Naive B cell (primary cell): ENCODE data around the gene TBL1XR1. TPM values are rescaled to one million over a fixed set of nuclear protein-coding genes. Genes with fewer than 3 reads are reported as not detected.
A peak's percentile ranks its signal among the peaks of the same experiment; 100 is the strongest.
"Not testable (repeated sequence)": the region's sequence is repeated elsewhere in the genome, so short reads cannot be mapped to it uniquely, and the experiment has no call there.

Experiments
- ATAC-seq, 2 donors: fragments of 150-1000 bp; cut with Tn5 transposase; 2 replicates each; pipeline ENCODE4 v1.10.0; 2021; ENCODE audit warnings: low read depth in 2 of 2, mild to moderate bottlenecking in 2 of 2, moderate library complexity in 2 of 2
- DNase-seq: peaks from one replicate; pipeline ENCODE4 v3.0.0; 2022
- H3K27ac Mint-ChIP-seq, 6 donors: one replicate each; pipeline ENCODE4 v1.8.0; 2020 to 2022; ENCODE audit warnings: mild to moderate bottlenecking in 6 of 6, mixed read lengths in 6 of 6, moderate library complexity in 5 of 6, inconsistent platforms in 2 of 6
- H3K27me3 Mint-ChIP-seq, 3 donors: one replicate each; pipeline ENCODE4 v1.8.0; 2021 to 2022; ENCODE audit warnings: mixed read lengths in 3 of 3, mild to moderate bottlenecking in 1 of 3
- H3K36me3 Mint-ChIP-seq, 2 donors: one replicate each; pipeline ENCODE4 v1.8.0; 2020 to 2022; ENCODE audit warnings: mixed read lengths in 2 of 2, inconsistent platforms in 1 of 2, mild to moderate bottlenecking in 1 of 2
- H3K4me1 Mint-ChIP-seq, 3 donors: one replicate each; pipeline ENCODE4 v1.8.0; 2020 to 2022; ENCODE audit warnings: mixed read lengths in 3 of 3, inconsistent platforms in 1 of 3, mild to moderate bottlenecking in 1 of 3, moderate library complexity in 1 of 3
- H3K4me3 Mint-ChIP-seq, 8 donors: one replicate each; pipeline ENCODE4 v1.8.0; 2020 to 2022; ENCODE audit warnings: mild to moderate bottlenecking in 8 of 8, mixed read lengths in 8 of 8, moderate library complexity in 8 of 8, inconsistent platforms in 2 of 8
- H3K9me3 Mint-ChIP-seq, 7 donors: one replicate each; pipeline ENCODE4 v1.8.0; 2020 to 2022; ENCODE audit warnings: mixed read lengths in 7 of 7, mild to moderate bottlenecking in 5 of 7, inconsistent platforms in 2 of 7, moderate library complexity in 1 of 7
- polyA plus RNA-seq, 6 donors: library from polyadenylated mRNA; unstranded; fragments of 300-500 nt; fragmentation: Illumina TruSeq; gene quantifications; one replicate each; pipeline ENCODE4 v1.2.3, GENCODE V29; 2021; ENCODE audit warnings: low read depth in 6 of 6

TBL1XR1 gene
- polyA plus RNA-seq, 6 donors from 2014 or later: 18.4 to 48.3 (median 33.2) TPM

DNA sequence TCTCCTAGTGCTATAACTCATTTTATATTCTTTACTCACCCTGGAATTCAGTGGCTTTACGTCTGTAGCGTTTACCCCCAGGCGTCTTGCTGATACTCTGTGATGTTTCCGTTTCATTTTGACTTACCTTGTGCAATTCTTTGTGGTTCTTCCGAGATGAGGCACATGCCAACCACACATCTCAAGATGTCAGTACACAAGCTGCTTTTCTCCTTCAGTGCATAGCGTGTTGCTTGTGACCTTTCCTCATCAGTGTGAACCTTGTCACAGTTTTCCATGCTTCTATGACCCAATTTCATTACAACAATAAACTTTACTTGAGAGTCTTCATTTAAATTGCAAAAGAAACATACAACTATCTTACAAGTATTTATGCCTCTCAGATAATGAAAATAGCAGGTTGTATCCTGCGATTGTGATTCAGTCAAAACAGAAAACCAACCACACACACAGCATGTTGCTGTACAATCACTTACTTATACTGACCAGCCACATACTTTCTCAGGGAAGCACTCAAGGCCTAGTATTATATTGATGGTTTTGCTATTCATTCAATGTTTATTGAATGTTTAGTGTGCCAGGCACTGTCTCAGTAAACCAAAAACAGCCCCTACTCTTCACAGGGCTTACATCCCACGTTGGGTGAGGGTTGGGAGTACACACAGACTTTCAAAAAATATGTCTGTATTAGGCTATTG lies 4.6 kb upstream of the TBL1XR1 start:
- Mint-ChIP-seq H3K4me3 (peak overlapping the region in 3 of 8 donors; percentile 1 to 44 (median 13)), H3K9me3 (peaks cover 0 to 7% (median 0%) of the 10 kb centered on the region in 7 donors), H3K27me3 (no peaks in the 10 kb centered on the region), H3K27ac (peak overlapping the region in 2 of 6 donors; percentile 81 to 91), H3K36me3 (no peaks in the 10 kb centered on the region), H3K4me1 (peaks cover 18 to 36% (median 21%) of the 10 kb centered on the region in 3 donors)
- DNase-seq (no peak), ATAC-seq (no peak)

GRCh38 chr3:177199206-177199760 lies 2.0 kb upstream of the TBL1XR1 start:
- Mint-ChIP-seq H3K27me3 (peaks cover 0 to 4% (median 0%) of the 10 kb centered on the region in 3 donors), H3K4me1 (peaks cover 29 to 47% (median 40%) of the 10 kb centered on the region in 3 donors), H3K4me3 (peak overlapping the region in 6 of 8 donors; percentile 4 to 64 (median 36)), H3K27ac (peak overlapping the region; percentile 0 to 97 (median 51)), H3K36me3 (no peaks in the 10 kb centered on the region), H3K9me3 (peaks cover 0 to 7% (median 0%) of the 10 kb centered on the region in 7 donors)
- ATAC-seq (no peak), DNase-seq (no peak)

DNA sequence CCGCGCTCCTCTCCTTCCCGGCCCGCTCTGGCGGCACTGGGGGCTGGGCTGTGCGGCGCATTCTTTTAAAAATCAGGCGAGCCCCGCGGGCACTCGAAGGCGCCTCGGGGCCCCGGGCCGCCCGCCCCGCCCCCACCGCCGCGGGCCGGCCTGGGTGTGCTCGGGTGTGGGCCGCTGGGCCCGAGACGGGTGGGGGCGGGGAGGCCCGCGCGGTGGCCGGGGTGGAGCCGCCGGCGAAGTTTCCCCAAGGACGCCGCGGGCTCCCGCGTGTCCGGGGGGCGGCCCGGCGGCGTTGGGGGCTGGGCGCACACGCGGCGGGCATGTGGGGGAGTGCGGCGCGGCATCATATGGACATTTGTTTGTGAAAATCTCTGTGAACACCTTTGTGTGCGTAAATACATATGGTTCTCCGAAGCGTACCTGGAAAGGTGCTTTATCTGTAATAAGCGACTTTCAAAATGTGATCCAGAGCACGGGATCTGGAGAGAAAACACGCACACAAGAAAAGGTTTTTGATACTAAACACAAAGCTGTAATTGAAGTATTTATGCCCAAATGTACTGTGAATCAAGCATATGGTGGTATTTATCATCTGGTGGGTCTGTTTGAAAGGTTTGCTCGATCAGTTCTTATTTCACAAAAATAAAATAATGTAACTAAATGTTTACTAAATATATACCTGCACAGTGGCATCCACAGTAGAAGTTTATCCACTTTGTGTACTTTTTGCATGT lies 612 bp upstream of the TBL1XR1 start:
- H3K9me3 Mint-ChIP-seq: peaks cover 0 to 4% (median 0%) of the 10 kb centered on the region in 7 donors
- DNase-seq (no peak), ATAC-seq (peak; percentile 48 to 51)
- H3K27ac Mint-ChIP-seq: peak overlapping the region; percentile 2 to 97 (median 48)
- no peaks in the 10 kb centered on the region for H3K36me3 Mint-ChIP-seq
- H3K4me3 Mint-ChIP-seq: peak overlapping the region; percentile 58 to 99 (median 79)
- H3K4me1 Mint-ChIP-seq: peaks cover 39 to 59% (median 52%) of the 10 kb centered on the region in 3 donors
- H3K27me3 Mint-ChIP-seq: peaks cover 0 to 4% (median 0%) of the 10 kb centered on the region in 3 donors

DNA sequence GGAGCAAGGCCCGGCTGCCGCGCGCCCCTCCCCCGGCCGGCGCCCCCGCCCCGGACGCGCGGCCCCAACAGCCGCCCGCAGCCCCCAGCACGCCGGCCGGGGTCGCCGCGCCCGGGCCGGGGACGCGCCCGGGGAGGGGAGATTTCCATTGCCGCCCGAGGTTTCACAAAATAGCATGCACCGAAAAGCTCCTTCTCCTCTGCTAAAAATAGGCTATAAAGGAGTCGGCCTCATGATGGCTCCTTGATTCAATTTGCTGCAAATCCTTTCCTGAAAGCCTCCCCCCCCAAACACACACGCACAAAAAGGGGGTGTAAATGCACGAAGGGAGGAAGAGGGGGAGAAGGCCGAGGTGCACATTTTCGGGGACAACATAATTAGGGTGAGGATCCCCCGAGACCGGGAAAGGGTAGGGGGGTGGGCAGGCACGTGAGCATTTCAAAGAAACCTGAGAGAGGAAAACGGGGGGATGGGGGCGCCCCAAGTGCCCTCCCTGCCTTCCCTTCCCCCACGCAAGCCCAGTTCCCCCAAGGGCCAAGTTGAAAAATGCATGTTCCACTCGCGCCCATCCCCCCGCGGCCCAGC lies 734 bp downstream of the TBL1XR1 start:
- Mint-ChIP-seq H3K36me3 (no peaks in the 10 kb centered on the region), H3K4me3 (peak overlapping the region; percentile 92 to 99 (median 98)), H3K27me3 (peaks cover 0 to 4% (median 0%) of the 10 kb centered on the region in 3 donors), H3K27ac (peak overlapping the region; percentile 97 to 98 (median 98)), H3K4me1 (peaks cover 42 to 65% (median 62%) of the 10 kb centered on the region in 3 donors), H3K9me3 (no peaks in the 10 kb centered on the region)
- DNase-seq: peak; percentile 51
- peak in 1 of 2 donors; percentile 5 for ATAC-seq

DNA sequence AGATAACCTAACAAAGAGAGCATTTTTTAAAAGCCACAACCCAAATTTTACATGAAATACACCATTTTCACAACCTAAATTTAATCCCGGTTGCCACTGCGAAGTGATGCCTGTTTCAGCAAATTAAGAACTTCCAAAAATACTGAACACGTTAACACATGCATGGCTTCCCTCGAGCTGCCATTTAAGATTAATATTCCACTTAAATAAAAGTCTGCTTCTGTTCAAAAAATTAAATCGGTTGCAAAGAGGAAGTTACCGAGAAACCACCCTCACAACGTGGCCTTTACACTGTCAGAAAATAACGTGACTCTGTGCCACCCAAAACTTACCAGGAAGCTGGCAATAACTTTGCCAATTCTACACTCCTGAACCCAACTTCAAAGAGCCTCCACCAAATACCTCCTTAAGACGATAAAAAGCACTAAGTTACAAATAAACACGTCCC lies 1.2 kb downstream of the TBL1XR1 start:
- Mint-ChIP-seq H3K9me3 (no peaks in the 10 kb centered on the region), H3K27ac (peak overlapping the region; percentile 95 to 98 (median 97)), H3K4me3 (peak overlapping the region; percentile 92 to 99 (median 98)), H3K4me1 (peaks cover 46 to 69% (median 67%) of the 10 kb centered on the region in 3 donors), H3K27me3 (peaks cover 0 to 4% (median 0%) of the 10 kb centered on the region in 3 donors), H3K36me3 (no peaks in the 10 kb centered on the region)
- peak; percentile 35 for ATAC-seq
- peak; percentile 67 for DNase-seq

- ATAC-seq (no peak), DNase-seq (no peak)
- H3K4me3 Mint-ChIP-seq: peak overlapping the region; percentile 92 to 99 (median 98)
- no peaks in the 10 kb centered on the region for H3K36me3 Mint-ChIP-seq
- H3K4me1 Mint-ChIP-seq: peaks cover 51 to 73% (median 70%) of the 10 kb centered on the region in 3 donors
- H3K27me3 Mint-ChIP-seq: peaks cover 0 to 4% (median 0%) of the 10 kb centered on the region in 3 donors
- H3K27ac Mint-ChIP-seq: peak overlapping the region; percentile 81 to 98 (median 96)
- H3K9me3 Mint-ChIP-seq: no peaks in the 10 kb centered on the region
These were observed 1.9 kb downstream of the TBL1XR1 start for GRCh38 chr3:177195242-177195991.

GRCh38 chr3:177194299-177194698 lies 3.0 kb downstream of the TBL1XR1 start:
- ATAC-seq (no peak), DNase-seq (no peak)
- peak overlapping the region in 4 of 6 donors; percentile 21 to 97 (median 55) for H3K27ac Mint-ChIP-seq
- H3K9me3 Mint-ChIP-seq: no peaks in the 10 kb centered on the region
- peak overlapping the region in 7 of 8 donors; percentile 92 to 99 (median 98) for H3K4me3 Mint-ChIP-seq
- H3K4me1 Mint-ChIP-seq: peaks cover 47 to 75% (median 64%) of the 10 kb centered on the region in 3 donors
- peaks cover 0 to 4% (median 0%) of the 10 kb centered on the region in 3 donors for H3K27me3 Mint-ChIP-seq
- no peaks in the 10 kb centered on the region for H3K36me3 Mint-ChIP-seq

GRCh38 chr3:177193688-177194268 lies 3.5 kb downstream of the TBL1XR1 start:
- ATAC-seq (no peak), DNase-seq (no peak)
- Mint-ChIP-seq H3K9me3 (no peaks in the 10 kb centered on the region), H3K27me3 (peaks cover 0 to 4% (median 0%) of the 10 kb centered on the region in 3 donors), H3K4me1 (peaks cover 44 to 72% (median 64%) of the 10 kb centered on the region in 3 donors), H3K4me3 (peak overlapping the region; percentile 30 to 99 (median 84)), H3K27ac (peak overlapping the region in 2 of 6 donors; percentile 38 to 97), H3K36me3 (no peaks in the 10 kb centered on the region)

- H3K36me3 Mint-ChIP-seq, H3K9me3 Mint-ChIP-seq, DNase-seq, H3K27me3 Mint-ChIP-seq, ATAC-seq: not testable (repeated sequence)
- H3K27ac Mint-ChIP-seq: peak overlapping the region in 3 of 6 donors; percentile 26 to 97 (median 38)
- H3K4me1 Mint-ChIP-seq: peaks cover 44 to 67% (median 65%) of the 10 kb centered on the region in 3 donors
- H3K4me3 Mint-ChIP-seq: peak overlapping the region in 3 of 8 donors; percentile 4 to 99 (median 97)
These were observed 4.0 kb downstream of the TBL1XR1 start for GRCh38 chr3:177193275-177193674.

DNA sequence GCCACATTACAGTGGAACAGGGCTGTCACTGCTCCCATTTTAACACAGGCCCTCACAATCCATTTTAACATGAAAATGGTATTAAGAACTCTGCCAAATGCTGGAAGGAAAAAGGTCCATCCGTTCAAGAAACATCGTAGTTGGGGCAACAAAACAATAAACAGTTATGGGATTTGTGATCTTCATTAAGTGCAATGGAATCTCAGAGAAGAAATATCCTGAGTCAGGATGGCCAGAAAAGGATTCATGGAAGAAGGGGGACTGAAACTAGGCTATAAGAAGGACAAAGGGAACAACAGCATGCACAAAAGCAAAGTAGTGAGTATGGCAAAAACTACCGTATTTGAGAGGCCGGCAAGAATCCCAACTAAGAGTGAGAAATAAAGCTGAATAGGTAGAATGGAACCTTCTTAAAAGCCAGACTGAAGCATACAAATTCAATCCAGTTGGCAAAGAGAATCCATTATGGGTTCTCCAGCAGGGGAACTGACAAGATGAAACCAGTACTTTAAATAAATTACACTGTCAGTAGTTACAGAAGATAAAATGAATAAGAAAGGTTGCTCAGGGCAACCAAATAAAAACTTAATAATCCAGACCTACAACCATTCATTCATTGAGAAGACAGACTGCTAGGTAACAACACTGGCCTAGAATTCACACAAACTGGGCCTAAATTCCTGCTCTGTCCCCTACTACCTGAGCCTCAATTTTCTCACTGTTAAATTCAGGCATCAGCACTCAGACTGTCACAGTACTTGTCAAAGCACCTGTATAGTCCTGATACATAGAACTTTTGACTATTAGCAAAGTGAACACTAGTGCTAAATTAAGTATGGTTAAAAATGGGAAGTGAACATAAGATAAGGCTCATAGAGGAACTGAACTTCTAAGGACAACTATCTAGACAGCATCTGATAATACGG lies 6.3 kb downstream of the TBL1XR1 start:
- Mint-ChIP-seq H3K36me3 (no peaks in the 10 kb centered on the region), H3K27ac (peak overlapping the region in 5 of 6 donors; percentile 1 to 88 (median 71)), H3K4me3 (peak overlapping the region; percentile 10 to 86 (median 40)), H3K27me3 (peaks cover 0 to 1% (median 0%) of the 10 kb centered on the region in 3 donors), H3K4me1 (peaks cover 52 to 83% (median 81%) of the 10 kb centered on the region in 3 donors), H3K9me3 (no peaks in the 10 kb centered on the region)
- DNase-seq (peak; percentile 27), ATAC-seq (peak; percentile 57 to 68)

DNA sequence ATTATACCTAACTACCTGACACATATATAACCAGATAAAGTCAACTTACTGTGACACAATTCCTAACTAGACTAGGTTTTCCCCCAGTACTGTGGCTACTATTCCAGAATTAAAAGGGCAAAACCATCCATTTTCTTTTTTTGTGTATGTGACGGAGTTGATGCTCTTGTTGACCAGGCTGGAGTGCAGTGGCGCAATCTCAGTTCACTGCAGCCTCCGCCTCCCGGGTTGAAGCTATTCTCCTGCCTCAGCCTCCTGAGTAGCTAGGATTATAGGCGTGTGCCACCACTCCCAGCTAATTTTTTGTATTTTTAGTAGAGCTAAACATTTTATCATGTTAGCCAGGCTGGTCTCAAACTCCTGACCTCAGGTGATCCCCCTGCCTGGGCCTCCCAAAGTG lies 7.1 kb downstream of the TBL1XR1 start:
- Mint-ChIP-seq H3K4me1 (peaks cover 46 to 84% (median 76%) of the 10 kb centered on the region in 3 donors), H3K4me3 (peak overlapping the region in 1 of 8 donors; percentile 40)

More for the DNA sequence above, 7.1 kb downstream of the TBL1XR1 start:
- H3K27ac Mint-ChIP-seq: peak overlapping the region in 2 of 6 donors; percentile 54 to 88
- not testable (repeated sequence) for H3K36me3 Mint-ChIP-seq, DNase-seq, H3K27me3 Mint-ChIP-seq, H3K9me3 Mint-ChIP-seq, ATAC-seq
